Endothelial cell of umbilical vein (primary cell): ENCODE data around the gene CDC42EP3.

Experiments
- EZH2 ChIP-seq: IDR thresholded peaks from 2 replicates; pipeline ENCODE4 v1.6.1; 2012; ENCODE audit warnings: borderline replicate concordance, low read depth, mild to moderate bottlenecking, moderate library complexity, low read length, inconsistent platforms; ENCODE audit not compliant: severe bottlenecking
- FOS ChIP-seq: IDR thresholded peaks from 2 replicates; pipeline ENCODE4 v1.6.1; 2011; ENCODE audit warnings: mild to moderate bottlenecking, low read length, moderate library complexity, borderline replicate concordance; ENCODE audit not compliant: insufficient read depth
- JUN ChIP-seq: IDR thresholded peaks from 2 replicates; pipeline ENCODE4 v1.6.1; 2011; ENCODE audit warnings: borderline replicate concordance, low read depth; ENCODE audit not compliant: insufficient read length, insufficient read depth
- MAX ChIP-seq: IDR thresholded peaks from 2 replicates; pipeline ENCODE4 v1.6.1; 2011; ENCODE audit not compliant: insufficient read depth, insufficient read length
- MYC ChIP-seq: IDR thresholded peaks from one replicate; pipeline ENCODE4 v1.6.1; 2011; ENCODE audit warnings: mild to moderate bottlenecking, low read depth, low read length
- POLR2A ChIP-seq: IDR thresholded peaks from 2 replicates; pipeline ENCODE4 v1.6.1; 2012; ENCODE audit warnings: low read depth, mild to moderate bottlenecking, control low read depth, low read length
- POLR2AphosphoS5 ChIP-seq: IDR thresholded peaks from 2 replicates; pipeline ENCODE4 v1.6.1; 2012; ENCODE audit warnings: low read depth, mild to moderate bottlenecking, control low read depth, low read length, moderate library complexity; ENCODE audit not compliant: insufficient read depth
- TF ChIP-seq, protein P1 (sequence below), 2 donors: IDR thresholded peaks; 1 replicate in 1 of 2; 2 replicates in 1 of 2; pipeline ENCODE4 v1.5.1; 2011; ENCODE audit warnings: low read length in 2 of 2, mild to moderate bottlenecking in 2 of 2, moderate library complexity in 2 of 2, control low read depth in 1 of 2, inconsistent platforms in 1 of 2, low read depth in 1 of 2; ENCODE audit not compliant: insufficient read depth in 1 of 2; ENCODE audit errors: extremely low read depth in 1 of 2

DNA sequence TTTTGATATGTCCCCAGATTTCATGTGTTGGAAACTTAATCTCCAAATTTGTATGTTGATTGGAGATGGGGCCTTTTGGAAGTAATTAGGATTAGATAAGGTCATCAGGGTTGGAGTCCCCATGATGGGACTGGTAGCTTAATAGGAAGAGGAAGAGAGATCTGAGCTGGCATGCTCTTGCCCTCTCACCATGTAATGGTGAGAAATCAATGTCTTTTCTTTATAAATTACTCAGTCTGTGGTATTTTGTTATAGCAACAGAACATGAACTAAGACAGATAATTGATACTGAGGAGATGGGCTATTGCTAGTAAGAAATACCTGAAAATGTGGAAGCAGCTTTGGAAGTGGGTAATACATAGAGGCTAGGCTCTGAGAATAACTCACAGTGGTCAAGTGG, 48.0 kb downstream of the CDC42EP3 start:
- TF ChIP-seq, protein P1, sequence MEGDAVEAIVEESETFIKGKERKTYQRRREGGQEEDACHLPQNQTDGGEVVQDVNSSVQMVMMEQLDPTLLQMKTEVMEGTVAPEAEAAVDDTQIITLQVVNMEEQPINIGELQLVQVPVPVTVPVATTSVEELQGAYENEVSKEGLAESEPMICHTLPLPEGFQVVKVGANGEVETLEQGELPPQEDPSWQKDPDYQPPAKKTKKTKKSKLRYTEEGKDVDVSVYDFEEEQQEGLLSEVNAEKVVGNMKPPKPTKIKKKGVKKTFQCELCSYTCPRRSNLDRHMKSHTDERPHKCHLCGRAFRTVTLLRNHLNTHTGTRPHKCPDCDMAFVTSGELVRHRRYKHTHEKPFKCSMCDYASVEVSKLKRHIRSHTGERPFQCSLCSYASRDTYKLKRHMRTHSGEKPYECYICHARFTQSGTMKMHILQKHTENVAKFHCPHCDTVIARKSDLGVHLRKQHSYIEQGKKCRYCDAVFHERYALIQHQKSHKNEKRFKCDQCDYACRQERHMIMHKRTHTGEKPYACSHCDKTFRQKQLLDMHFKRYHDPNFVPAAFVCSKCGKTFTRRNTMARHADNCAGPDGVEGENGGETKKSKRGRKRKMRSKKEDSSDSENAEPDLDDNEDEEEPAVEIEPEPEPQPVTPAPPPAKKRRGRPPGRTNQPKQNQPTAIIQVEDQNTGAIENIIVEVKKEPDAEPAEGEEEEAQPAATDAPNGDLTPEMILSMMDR (IDR thresholded peaks at IDR 0.05; ENCODE audit: extremely low read depth in 1 of 2, insufficient read depth in 1 of 2, low read depth in 1 of 2, low read length in 2 of 2): no peak
- no peak for TF ChIP-seq POLR2AphosphoS5
- TF ChIP-seq POLR2A: no peak
- no peak for TF ChIP-seq JUN
- TF ChIP-seq EZH2: no peak
- no peak for TF ChIP-seq FOS
- TF ChIP-seq MYC: no peak
- no peak for TF ChIP-seq MAX
